ENCODE data around the gene TMEM174. TPM values are rescaled to one million over a fixed set of nuclear protein-coding genes. Genes with fewer than 3 reads are reported as not detected.
A peak's percentile ranks its signal among the peaks of the same experiment; 100 is the strongest.

The TMEM174 gene
- total and polyA plus RNA-seq, 2 experiments from 2014 or later: not detected

GRCh38 chr5:73143716-73144115 is 29.3 kb upstream of the TMEM174 start:
- Histone ChIP-seq H3K27ac (no peak overlapping the region), H3K4me1 (ENCODE audit: low read depth) (no peaks in the 10 kb centered on the region), H3K4me3 (no peak overlapping the region), H3K36me3 (no peaks in the 10 kb centered on the region), H3K9me3 (ENCODE audit: low read depth) (no peaks in the 10 kb centered on the region), H3K27me3 (no peaks in the 10 kb centered on the region)
- no peak for DNase-seq (ENCODE audit: low read depth in 1 of 2, low spot score in 1 of 2)
- TF ChIP-seq CTCF (IDR thresholded peaks at IDR 0.05; ENCODE audit: low read depth, low read length): no peak

GRCh38 chr5:73149540-73149939 is 23.5 kb upstream of the TMEM174 start:
- DNase-seq (ENCODE audit: low read depth in 1 of 2, low spot score in 1 of 2): no peak
- H3K4me3 ChIP-seq: no peak overlapping the region
- no peak overlapping the region for H3K27ac ChIP-seq
- TF ChIP-seq CTCF (IDR thresholded peaks at IDR 0.05; ENCODE audit: low read depth, low read length): no peak
- H3K36me3 ChIP-seq: no peaks in the 10 kb centered on the region
- no peaks in the 10 kb centered on the region for H3K9me3 ChIP-seq (ENCODE audit: low read depth)
- H3K4me1 ChIP-seq (ENCODE audit: low read depth): peaks cover 5% of the 10 kb centered on the region
- no peaks in the 10 kb centered on the region for H3K27me3 ChIP-seq

DNA sequence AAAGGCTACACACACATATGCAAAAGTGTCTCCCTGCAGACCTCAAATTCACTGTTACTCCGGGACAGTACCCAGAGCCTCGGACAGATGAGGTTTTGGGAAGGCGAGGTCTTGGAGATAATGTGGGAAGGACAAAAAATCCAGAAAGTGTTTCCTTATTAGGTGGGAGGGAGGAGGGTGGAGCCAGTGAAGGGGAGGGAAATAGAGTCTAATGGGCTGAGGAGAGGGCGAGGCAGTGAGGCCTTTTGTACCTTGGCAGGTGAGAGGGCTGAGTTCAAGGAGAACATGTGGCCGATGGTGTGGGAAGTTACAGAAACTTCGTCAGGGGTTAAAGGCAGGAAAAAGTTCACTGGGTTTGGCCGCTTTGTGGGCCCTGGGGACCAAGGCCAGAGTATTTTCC is 22.1 kb upstream of the TMEM174 start:
- Histone ChIP-seq H3K27me3 (no peaks in the 10 kb centered on the region), H3K9me3 (ENCODE audit: low read depth) (no peaks in the 10 kb centered on the region), H3K36me3 (no peaks in the 10 kb centered on the region), H3K27ac (no peak overlapping the region), H3K4me3 (no peak overlapping the region), H3K4me1 (ENCODE audit: low read depth) (peaks cover 5% of the 10 kb centered on the region)
- no peak for DNase-seq (ENCODE audit: low read depth in 1 of 2, low spot score in 1 of 2)
- no peak for TF ChIP-seq CTCF (IDR thresholded peaks at IDR 0.05; ENCODE audit: low read depth, low read length)

GRCh38 chr5:73151766-73152410 is 21.1 kb upstream of the TMEM174 start:
- Histone ChIP-seq H3K27ac (no peak overlapping the region), H3K27me3 (no peaks in the 10 kb centered on the region), H3K36me3 (no peaks in the 10 kb centered on the region), H3K9me3 (ENCODE audit: low read depth) (no peaks in the 10 kb centered on the region), H3K4me1 (ENCODE audit: low read depth) (peaks cover 5% of the 10 kb centered on the region), H3K4me3 (no peak overlapping the region)
- peak in 1 of 2 donors; percentile 48 for DNase-seq (ENCODE audit: low read depth in 1 of 2, low spot score in 1 of 2)
- no peak for TF ChIP-seq CTCF (IDR thresholded peaks at IDR 0.05; ENCODE audit: low read depth, low read length)

DNA sequence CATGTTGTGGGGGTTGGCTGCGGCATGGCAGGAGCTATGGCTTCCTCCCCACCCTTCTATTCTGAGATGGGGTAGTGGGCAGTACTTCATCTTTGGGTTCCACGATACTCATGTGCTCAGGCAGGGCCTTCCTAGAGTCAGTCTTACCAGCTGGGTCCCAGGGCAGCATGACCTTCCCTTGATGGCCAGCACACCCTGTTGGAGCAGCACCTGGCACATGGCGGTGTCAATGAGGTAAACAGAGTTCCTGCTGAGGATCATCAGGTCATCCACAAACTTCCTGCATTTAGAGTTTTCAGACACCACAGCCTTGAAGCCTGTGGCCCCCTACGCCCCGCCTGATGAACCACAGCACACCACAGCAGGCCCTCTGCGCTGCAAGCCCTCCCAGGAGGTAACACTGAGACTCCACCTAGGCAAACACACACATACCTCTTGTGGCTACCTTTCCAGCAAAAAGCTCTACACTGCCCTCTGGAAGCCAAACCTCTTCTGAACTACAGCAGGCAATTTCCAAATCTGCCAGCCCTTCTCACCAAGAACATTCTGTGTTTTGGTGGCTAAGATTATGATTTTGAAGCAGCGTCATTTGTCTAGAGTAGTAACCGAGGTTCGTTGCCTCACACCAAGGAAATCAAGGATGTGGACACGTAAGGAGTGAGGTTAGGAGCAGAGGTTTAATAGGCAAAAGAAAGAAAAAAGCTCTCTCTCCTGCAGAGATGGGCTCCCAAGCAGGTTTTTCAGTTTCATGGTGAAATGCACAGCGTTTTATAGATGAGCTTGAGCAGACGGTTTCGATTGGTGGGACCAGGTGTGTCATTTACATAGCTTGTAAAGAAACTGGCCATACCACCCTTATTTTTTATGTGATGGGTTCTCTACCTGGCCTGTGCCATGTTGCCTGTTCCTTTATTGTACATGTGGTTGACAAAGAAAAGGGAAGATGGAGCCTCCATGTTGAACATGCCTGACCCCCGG is 20.3 kb upstream of the TMEM174 start:
- Histone ChIP-seq H3K9me3 (ENCODE audit: low read depth) (no peaks in the 10 kb centered on the region), H3K27me3 (no peaks in the 10 kb centered on the region), H3K4me3 (no peak overlapping the region), H3K4me1 (ENCODE audit: low read depth) (peaks cover 5% of the 10 kb centered on the region), H3K27ac (no peak overlapping the region), H3K36me3 (no peaks in the 10 kb centered on the region)
- TF ChIP-seq CTCF (IDR thresholded peaks at IDR 0.05; ENCODE audit: low read depth, low read length): no peak
- no peak for DNase-seq (ENCODE audit: low read depth in 1 of 2, low spot score in 1 of 2)

Data from cardiac muscle cell (in vitro differentiated cells and primary cell).